Thyroid gland (tissue), 4 donors: ENCODE results near the gene AFAP1L2.

Source experiments
- CTCF ChIP-seq, 6 experiments: fragments of 200-600 bp in 3 of 6; fragments of 450-650 bp in 3 of 6; sonication (generic) in 3 of 6; IDR thresholded peaks; one replicate each; pipeline ENCODE4 v1.5.1; 2016 to 2019; ENCODE audit warnings: antibody characterized with exemption in 6 of 6, mild to moderate bottlenecking in 2 of 6, inconsistent platforms in 1 of 6, moderate library complexity in 1 of 6
- POLR2A ChIP-seq, 2 donors: fragments of 450-650 bp; IDR thresholded peaks; one replicate each; pipeline ENCODE4 v1.6.1; 2017; ENCODE audit warnings: antibody characterized with exemption in 2 of 2, mild to moderate bottlenecking in 2 of 2, moderate library complexity in 1 of 2

GRCh38 chr10:114388275-114388674 is 16.0 kb downstream of the AFAP1L2 start:
- TF ChIP-seq CTCF (IDR thresholded peaks at IDR 0.05): no peak
- TF ChIP-seq POLR2A (IDR thresholded peaks at IDR 0.05): no peak
